ENCODE measurements around the gene IRF9.

The IRF9 gene

DNA sequence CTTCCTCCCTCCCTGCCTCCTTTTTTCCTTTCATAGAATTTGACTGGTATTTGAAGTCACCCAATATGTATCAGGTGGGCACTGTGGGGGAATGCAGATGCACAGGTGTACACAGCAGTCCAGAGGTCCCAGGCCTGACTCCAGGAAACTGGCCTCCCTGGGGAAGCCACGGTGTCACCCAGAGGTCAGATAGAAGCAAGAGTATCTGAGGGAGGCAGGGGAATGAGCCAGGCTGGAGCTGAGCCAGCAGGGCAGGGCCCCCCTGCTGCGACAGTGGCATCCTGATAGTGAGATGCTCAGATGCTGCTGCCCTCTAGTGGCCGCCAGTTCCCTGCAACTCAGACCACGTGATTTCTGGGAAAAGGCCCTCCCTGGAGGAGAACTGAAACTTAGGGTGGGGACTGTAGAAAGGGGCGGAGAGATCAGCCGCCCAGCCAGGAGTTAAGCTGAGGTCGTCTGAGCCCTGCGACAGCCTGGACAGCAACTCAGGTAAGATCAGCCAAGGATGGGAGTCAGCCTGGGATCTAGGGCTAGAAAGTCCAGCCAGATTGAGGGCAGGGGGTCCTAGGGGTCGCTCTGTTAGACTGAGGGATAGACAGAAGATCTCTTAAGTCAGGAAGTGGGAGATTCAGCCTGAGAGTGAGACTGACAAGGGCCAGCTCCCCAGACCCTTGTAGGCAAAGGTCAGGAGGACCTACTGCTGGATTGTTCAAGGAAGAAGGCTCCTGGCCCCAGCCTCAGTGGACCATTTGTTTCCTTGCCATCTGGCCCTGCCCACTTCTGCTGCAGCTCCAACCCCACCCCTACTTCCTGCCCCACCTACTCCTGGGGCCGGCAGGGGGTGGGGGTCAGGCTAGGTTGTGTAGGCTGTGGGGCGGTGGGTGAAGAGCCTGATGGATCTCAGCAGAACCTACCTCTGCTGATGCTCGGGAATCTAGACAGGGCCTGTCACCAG lies at the start of gene IRF9:
Gene IRF9, plus strand, starts transcription at position 416 of the 955 bp plus-strand sequence. CDS start 880 bp downstream, outside the sequence.
- H3K4me1 ChIP-seq (ENCODE audit: control insufficient read depth in 1 of 2, insufficient read depth in 2 of 2, low read length in 2 of 2) = peaks cover 24 to 34% of the 10 kb centered on the region in 2 donors
- H3K9ac ChIP-seq (ENCODE audit: low read depth in 1 of 2, low read length in 2 of 2) = peak within 1 kb of the TSS; percentile 95 to 97
- H3K27ac ChIP-seq (ENCODE audit: low read depth, low read length) = peak within 1 kb of the TSS; percentile 87
- no peaks in the 10 kb centered on the region for H3K9me3 ChIP-seq (ENCODE audit: control insufficient read depth in 1 of 2, low read length in 2 of 2)
- H3K4me3 ChIP-seq (ENCODE audit: low read depth in 1 of 2, low read length in 2 of 2) = peak within 1 kb of the TSS; percentile 87 to 90
- H3K27me3 ChIP-seq (ENCODE audit: control insufficient read depth in 1 of 2, insufficient read depth in 2 of 2, low read length in 2 of 2) = no peaks in the 10 kb centered on the region
- H3K36me3 ChIP-seq (ENCODE audit: control insufficient read depth in 1 of 2, insufficient read depth in 2 of 2, low read length in 2 of 2) = peaks cover 58 to 70% of the 10 kb centered on the region in 2 donors

DNA sequence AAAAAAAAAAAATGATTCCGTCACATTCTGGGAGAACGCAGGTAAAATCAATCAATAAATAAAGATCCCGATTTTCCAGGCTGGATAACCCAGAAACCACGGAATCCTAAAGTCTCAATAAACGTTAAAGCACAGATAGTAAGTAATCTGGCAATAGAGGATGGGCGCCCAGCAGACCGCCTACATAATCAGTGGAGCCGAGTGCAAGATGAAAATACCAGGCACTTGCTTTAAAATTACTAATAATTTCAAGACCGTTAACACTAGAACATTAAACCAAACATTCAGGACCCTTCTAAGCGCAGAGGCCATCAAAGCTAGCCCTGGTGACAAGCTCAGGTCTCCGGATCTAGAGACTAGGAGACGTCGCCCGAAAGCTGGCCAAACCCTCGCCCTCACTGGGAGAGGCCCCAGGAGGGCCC lies 47.7 kb upstream of the IRF9 start:
- Histone ChIP-seq H3K27ac (ENCODE audit: low read depth, low read length) (peak overlapping the region; percentile 100), H3K9ac (ENCODE audit: low read depth in 1 of 2, low read length in 2 of 2) (peak overlapping the region; percentile 88 to 99), H3K4me3 (ENCODE audit: low read depth in 1 of 2, low read length in 2 of 2) (peak overlapping the region; percentile 84 to 95), H3K9me3 (ENCODE audit: control insufficient read depth in 1 of 2, low read length in 2 of 2) (no peaks in the 10 kb centered on the region), H3K4me1 (ENCODE audit: control insufficient read depth in 1 of 2, insufficient read depth in 2 of 2, low read length in 2 of 2) (peaks cover 33 to 35% of the 10 kb centered on the region in 2 donors), H3K36me3 (ENCODE audit: control insufficient read depth in 1 of 2, insufficient read depth in 2 of 2, low read length in 2 of 2) (peaks cover 8 to 17% of the 10 kb centered on the region in 2 donors), H3K27me3 (ENCODE audit: control insufficient read depth in 1 of 2, insufficient read depth in 2 of 2, low read length in 2 of 2) (no peaks in the 10 kb centered on the region)

DNA sequence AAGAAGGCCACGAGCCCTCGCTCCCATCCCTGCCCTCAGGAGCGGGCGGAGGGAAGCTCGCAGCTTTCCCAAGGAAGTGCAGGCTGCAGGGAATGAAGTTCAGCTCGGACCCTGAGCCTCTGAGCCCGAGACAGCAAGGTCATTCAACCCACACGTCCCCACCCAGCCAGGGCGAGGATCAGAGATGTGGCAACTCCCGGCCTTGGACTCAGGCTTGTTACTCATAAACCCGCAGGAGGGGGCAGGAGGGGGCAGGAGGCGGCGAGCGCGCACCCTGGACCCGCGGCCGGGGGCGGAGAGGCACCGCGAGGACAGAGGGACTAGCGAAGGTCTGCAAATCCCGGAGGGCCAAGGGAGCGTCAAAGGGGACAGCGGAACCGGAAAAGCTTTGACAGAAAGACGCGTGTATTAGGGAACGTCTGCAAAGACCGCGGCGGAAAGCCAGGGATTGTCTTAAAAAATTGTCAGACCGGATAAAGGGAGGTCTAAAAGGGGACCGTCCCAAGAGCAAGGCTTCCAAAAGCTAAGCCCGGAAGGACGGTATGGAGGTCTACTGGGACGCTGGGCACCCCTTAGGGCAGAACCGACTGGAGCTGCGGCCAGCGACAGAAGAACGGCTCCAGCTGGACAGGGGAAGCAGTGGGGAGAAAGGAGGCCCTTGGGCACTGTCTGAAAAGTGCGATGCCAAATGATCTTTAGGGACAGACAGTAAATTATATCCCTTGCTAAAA lies 47.1 kb upstream of the IRF9 start:
- Histone ChIP-seq H3K4me1 (ENCODE audit: control insufficient read depth in 1 of 2, insufficient read depth in 2 of 2, low read length in 2 of 2) (peaks cover 28 to 32% of the 10 kb centered on the region in 2 donors), H3K27me3 (ENCODE audit: control insufficient read depth in 1 of 2, insufficient read depth in 2 of 2, low read length in 2 of 2) (no peaks in the 10 kb centered on the region), H3K9me3 (ENCODE audit: control insufficient read depth in 1 of 2, low read length in 2 of 2) (no peaks in the 10 kb centered on the region), H3K4me3 (ENCODE audit: low read depth in 1 of 2, low read length in 2 of 2) (peak overlapping the region; percentile 84 to 95), H3K27ac (ENCODE audit: low read depth, low read length) (peak overlapping the region; percentile 100), H3K36me3 (ENCODE audit: control insufficient read depth in 1 of 2, insufficient read depth in 2 of 2, low read length in 2 of 2) (peaks cover 14 to 22% of the 10 kb centered on the region in 2 donors), H3K9ac (ENCODE audit: low read depth in 1 of 2, low read length in 2 of 2) (peak overlapping the region; percentile 88 to 99)

- no peaks in the 10 kb centered on the region for H3K27me3 ChIP-seq (ENCODE audit: control insufficient read depth in 1 of 2, insufficient read depth in 2 of 2, low read length in 2 of 2)
- peaks cover 25 to 29% of the 10 kb centered on the region in 2 donors for H3K4me1 ChIP-seq (ENCODE audit: control insufficient read depth in 1 of 2, insufficient read depth in 2 of 2, low read length in 2 of 2)
- H3K36me3 ChIP-seq (ENCODE audit: control insufficient read depth in 1 of 2, insufficient read depth in 2 of 2, low read length in 2 of 2) = peaks cover 22 to 31% of the 10 kb centered on the region in 2 donors
- no peaks in the 10 kb centered on the region for H3K9me3 ChIP-seq (ENCODE audit: control insufficient read depth in 1 of 2, low read length in 2 of 2)
- H3K27ac ChIP-seq (ENCODE audit: low read depth, low read length) = peak within 1 kb of the TSS; percentile 100
- H3K9ac ChIP-seq (ENCODE audit: low read depth in 1 of 2, low read length in 2 of 2) = peak within 1 kb of the TSS; percentile 88 to 99
- H3K4me3 ChIP-seq (ENCODE audit: low read depth in 1 of 2, low read length in 2 of 2) = peak within 1 kb of the TSS; percentile 84 to 95
Measured at GRCh38 chr14:24114532-24115421, 46.3 kb upstream of the IRF9 start, which contains the start of the genes DCAF11 and NRL. TSS of gene DCAF11 (plus strand) at chr14:24114777. CDS start at chr14:24115595, 818 bp downstream. TSS of gene NRL (minus strand) at chr14:24114949. CDS start at chr14:24082848, 32,101 bp downstream.

- Histone ChIP-seq H3K27ac (ENCODE audit: low read depth, low read length) (peak overlapping the region; percentile 43), H3K9me3 (ENCODE audit: control insufficient read depth in 1 of 2, low read length in 2 of 2) (no peaks in the 10 kb centered on the region), H3K4me1 (ENCODE audit: control insufficient read depth in 1 of 2, insufficient read depth in 2 of 2, low read length in 2 of 2) (peaks cover 20 to 21% of the 10 kb centered on the region in 2 donors), H3K4me3 (ENCODE audit: low read depth in 1 of 2, low read length in 2 of 2) (peak overlapping the region; percentile 84 to 95), H3K36me3 (ENCODE audit: control insufficient read depth in 1 of 2, insufficient read depth in 2 of 2, low read length in 2 of 2) (peaks cover 25 to 34% of the 10 kb centered on the region in 2 donors), H3K27me3 (ENCODE audit: control insufficient read depth in 1 of 2, insufficient read depth in 2 of 2, low read length in 2 of 2) (no peaks in the 10 kb centered on the region), H3K9ac (ENCODE audit: low read depth in 1 of 2, low read length in 2 of 2) (peak overlapping the region; percentile 88 to 99)
Measured at GRCh38 chr14:24115422-24116127, 45.5 kb upstream of the IRF9 start.

DNA sequence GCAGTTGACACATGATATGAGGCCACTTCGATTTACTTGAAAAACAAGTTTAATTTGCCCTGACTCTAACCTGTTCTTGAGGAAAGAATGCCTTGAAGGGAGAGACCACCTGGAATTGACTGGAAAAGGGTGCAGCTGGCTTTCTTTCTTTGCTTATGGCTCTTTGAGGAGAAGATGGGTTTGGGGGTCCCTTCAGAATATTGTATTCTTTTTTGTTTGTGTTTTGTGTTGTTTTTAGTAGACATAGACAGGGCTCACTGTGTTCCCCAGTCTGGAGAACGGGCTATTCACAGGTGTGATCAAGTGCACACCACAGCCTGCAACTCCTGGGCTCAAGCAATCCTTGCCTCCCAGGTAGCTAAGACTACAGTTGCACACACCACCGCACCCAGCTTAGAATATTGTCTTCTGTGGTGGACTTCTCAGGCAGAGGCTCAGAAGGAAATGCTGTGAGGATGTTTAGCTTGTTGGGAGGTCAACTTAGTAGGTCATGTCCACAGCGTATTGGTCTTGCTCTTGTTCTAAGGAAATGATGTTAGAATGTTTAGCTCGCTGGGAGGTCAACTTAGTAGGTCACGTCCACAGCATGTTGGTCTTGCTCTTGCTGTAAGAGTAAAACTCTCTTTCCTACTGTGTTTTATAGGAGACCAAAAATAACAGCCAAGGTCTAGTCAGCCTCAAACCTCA lies 44.8 kb upstream of the IRF9 start:
- Histone ChIP-seq H3K27ac (ENCODE audit: low read depth, low read length) (no peak overlapping the region), H3K36me3 (ENCODE audit: control insufficient read depth in 1 of 2, insufficient read depth in 2 of 2, low read length in 2 of 2) (peaks cover 32 to 41% of the 10 kb centered on the region in 2 donors), H3K9me3 (ENCODE audit: control insufficient read depth in 1 of 2, low read length in 2 of 2) (no peaks in the 10 kb centered on the region), H3K27me3 (ENCODE audit: control insufficient read depth in 1 of 2, insufficient read depth in 2 of 2, low read length in 2 of 2) (no peaks in the 10 kb centered on the region), H3K4me1 (ENCODE audit: control insufficient read depth in 1 of 2, insufficient read depth in 2 of 2, low read length in 2 of 2) (peaks cover 13 to 21% of the 10 kb centered on the region in 2 donors), H3K9ac (ENCODE audit: low read depth in 1 of 2, low read length in 2 of 2) (peak overlapping the region; percentile 88 to 99), H3K4me3 (ENCODE audit: low read depth in 1 of 2, low read length in 2 of 2) (peak overlapping the region; percentile 84 to 95)

- peaks cover 38 to 49% of the 10 kb centered on the region in 2 donors for H3K36me3 ChIP-seq (ENCODE audit: control insufficient read depth in 1 of 2, insufficient read depth in 2 of 2, low read length in 2 of 2)
Measured at GRCh38 chr14:24117179-24117578, 43.9 kb upstream of the IRF9 start.

DNA sequence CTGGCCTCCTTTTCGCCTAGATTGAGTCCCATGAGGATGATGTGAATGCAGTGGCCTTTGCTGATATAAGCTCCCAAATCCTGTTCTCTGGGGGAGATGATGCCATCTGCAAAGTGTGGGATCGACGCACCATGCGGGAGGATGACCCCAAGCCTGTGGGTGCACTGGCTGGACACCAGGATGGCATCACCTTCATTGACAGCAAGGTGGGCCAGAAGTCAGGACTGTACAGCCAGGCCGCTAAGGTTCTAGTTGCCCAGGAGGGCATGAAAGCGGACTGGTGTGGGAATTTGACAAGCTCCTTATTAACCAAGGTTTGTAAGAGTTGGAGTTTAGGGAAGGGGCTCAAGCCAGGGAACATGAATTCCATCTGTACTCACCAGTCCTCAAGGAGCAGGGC lies 41.4 kb upstream of the IRF9 start:
- no peaks in the 10 kb centered on the region for H3K27me3 ChIP-seq (ENCODE audit: control insufficient read depth in 1 of 2, insufficient read depth in 2 of 2, low read length in 2 of 2)
- H3K36me3 ChIP-seq (ENCODE audit: control insufficient read depth in 1 of 2, insufficient read depth in 2 of 2, low read length in 2 of 2) = peaks cover 57 to 72% of the 10 kb centered on the region in 2 donors
- H3K4me1 ChIP-seq (ENCODE audit: control insufficient read depth in 1 of 2, insufficient read depth in 2 of 2, low read length in 2 of 2) = peaks cover 13 to 21% of the 10 kb centered on the region in 2 donors
- no peaks in the 10 kb centered on the region for H3K9me3 ChIP-seq (ENCODE audit: control insufficient read depth in 1 of 2, low read length in 2 of 2)
- no peak overlapping the region for H3K27ac ChIP-seq (ENCODE audit: low read depth, low read length)
- no peak overlapping the region for H3K4me3 ChIP-seq (ENCODE audit: low read depth in 1 of 2, low read length in 2 of 2)
- H3K9ac ChIP-seq (ENCODE audit: low read depth in 1 of 2, low read length in 2 of 2) = no peak overlapping the region

More at GRCh38 chr14:24117179-24117578, 43.9 kb upstream of the IRF9 start:
- H3K27me3 ChIP-seq (ENCODE audit: control insufficient read depth in 1 of 2, insufficient read depth in 2 of 2, low read length in 2 of 2) = no peaks in the 10 kb centered on the region
- H3K27ac ChIP-seq (ENCODE audit: low read depth, low read length) = no peak overlapping the region
- H3K4me3 ChIP-seq (ENCODE audit: low read depth in 1 of 2, low read length in 2 of 2) = peak overlapping the region in 1 of 2 donors; percentile 84
- peaks cover 13 to 21% of the 10 kb centered on the region in 2 donors for H3K4me1 ChIP-seq (ENCODE audit: control insufficient read depth in 1 of 2, insufficient read depth in 2 of 2, low read length in 2 of 2)
- H3K9ac ChIP-seq (ENCODE audit: low read depth in 1 of 2, low read length in 2 of 2) = no peak overlapping the region
- no peaks in the 10 kb centered on the region for H3K9me3 ChIP-seq (ENCODE audit: control insufficient read depth in 1 of 2, low read length in 2 of 2)

Data from duodenal mucosa (tissue), 2 donors.